ENCODE measurements around the gene SSH2. TPM values are rescaled to one million over a fixed set of nuclear protein-coding genes. Genes with fewer than 3 reads are reported as not detected.
A peak's percentile ranks its signal among the peaks of the same experiment; 100 is the strongest.

Gene SSH2
- total RNA-seq, 4 donors from 2014 or later, result 14.7 to 33.6 (median 22.2) TPM

DNA sequence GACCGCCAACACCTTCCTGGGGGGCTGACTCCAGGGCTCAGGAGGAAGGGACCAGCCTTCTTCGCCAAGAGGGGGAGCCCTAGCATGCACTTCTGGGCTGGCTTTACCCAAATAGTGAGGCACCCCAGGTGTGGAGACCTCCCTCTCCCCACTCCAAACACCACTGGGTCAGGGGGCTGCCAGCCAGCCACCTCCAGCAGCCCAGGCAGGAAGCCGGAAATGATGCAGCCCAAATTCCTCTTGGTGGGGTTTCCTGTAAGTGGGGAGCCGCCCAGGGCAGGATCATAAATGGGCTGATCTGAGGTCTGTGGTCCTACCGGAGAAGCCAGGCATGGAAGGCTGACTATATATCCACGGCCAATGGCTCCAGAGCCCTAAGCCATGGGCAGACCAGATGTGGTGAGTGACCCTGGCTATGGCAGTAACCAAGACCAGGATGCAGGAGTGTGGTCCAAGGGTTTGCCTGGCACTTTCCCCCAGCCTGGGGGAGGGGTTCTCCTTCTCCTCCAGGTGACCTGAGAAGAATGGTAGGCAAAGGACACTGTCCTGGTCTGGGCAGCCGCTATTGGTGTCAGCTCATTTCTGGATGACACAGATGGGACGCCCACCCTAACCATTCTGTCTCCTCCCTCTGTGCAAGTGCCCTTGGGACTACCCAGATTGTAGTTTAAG, 344.8 kb downstream of the SSH2 start:
- peak in 1 of 2 donors; percentile 71 for DNase-seq (ENCODE audit: low spot score in 2 of 2)
- H3K9me3 ChIP-seq, result no peaks in the 10 kb centered on the region
- H3K4me3 ChIP-seq, result peak overlapping the region; percentile 32
- TF ChIP-seq, protein P1, sequence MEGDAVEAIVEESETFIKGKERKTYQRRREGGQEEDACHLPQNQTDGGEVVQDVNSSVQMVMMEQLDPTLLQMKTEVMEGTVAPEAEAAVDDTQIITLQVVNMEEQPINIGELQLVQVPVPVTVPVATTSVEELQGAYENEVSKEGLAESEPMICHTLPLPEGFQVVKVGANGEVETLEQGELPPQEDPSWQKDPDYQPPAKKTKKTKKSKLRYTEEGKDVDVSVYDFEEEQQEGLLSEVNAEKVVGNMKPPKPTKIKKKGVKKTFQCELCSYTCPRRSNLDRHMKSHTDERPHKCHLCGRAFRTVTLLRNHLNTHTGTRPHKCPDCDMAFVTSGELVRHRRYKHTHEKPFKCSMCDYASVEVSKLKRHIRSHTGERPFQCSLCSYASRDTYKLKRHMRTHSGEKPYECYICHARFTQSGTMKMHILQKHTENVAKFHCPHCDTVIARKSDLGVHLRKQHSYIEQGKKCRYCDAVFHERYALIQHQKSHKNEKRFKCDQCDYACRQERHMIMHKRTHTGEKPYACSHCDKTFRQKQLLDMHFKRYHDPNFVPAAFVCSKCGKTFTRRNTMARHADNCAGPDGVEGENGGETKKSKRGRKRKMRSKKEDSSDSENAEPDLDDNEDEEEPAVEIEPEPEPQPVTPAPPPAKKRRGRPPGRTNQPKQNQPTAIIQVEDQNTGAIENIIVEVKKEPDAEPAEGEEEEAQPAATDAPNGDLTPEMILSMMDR (IDR thresholded peaks at IDR 0.05), result no peak
- TF ChIP-seq EP300 (IDR thresholded peaks at IDR 0.05) (no peak), POLR2AphosphoS5 (IDR thresholded peaks at IDR 0.05) (peak in 1 of 3 donors; percentile 9), POLR2A (IDR thresholded peaks at IDR 0.05) (no peak)
- peaks cover 7% of the 10 kb centered on the region for H3K36me3 ChIP-seq
- peak overlapping the region; percentile 66 for H3K27ac ChIP-seq
- no peaks in the 10 kb centered on the region for H3K27me3 ChIP-seq
- WGBS, result 77% methylated on average over 7 of the region's 8 CpGs
- peaks cover 90% of the 10 kb centered on the region for H3K4me1 ChIP-seq

DNA sequence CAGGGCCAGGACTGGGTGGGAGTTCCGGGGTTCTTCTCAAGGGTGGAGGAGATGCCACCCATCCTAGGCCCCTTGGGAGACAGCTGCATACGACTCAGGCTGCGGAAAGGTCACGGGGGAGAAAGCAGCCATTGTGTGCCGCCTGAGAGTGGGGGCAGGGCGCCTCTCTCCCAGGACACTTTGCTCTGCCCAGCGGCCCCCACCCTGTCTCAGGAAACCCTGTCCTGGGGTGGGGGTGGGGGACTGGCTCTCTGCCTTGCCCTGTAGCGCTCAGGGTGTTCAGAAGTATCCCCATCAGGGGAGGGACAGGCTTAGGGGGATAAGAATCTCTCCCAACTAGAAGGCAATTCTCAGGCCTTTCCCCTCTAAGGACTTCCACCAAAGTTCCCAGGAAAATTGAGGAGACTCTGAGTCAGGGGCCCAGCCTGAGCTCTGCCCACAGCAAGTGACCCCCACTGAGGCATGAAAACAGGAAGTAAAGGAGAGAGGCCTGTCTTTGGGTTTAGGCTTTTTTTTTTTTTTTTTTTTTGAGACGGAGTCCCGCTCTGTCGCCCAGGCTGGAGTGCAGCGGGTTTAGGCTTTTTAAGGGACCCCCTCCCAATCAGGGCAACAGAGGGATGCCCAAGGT, 345.5 kb downstream of the SSH2 start:
- TF ChIP-seq EP300 (IDR thresholded peaks at IDR 0.05) (no peak), POLR2A (IDR thresholded peaks at IDR 0.05) (no peak), POLR2AphosphoS5 (IDR thresholded peaks at IDR 0.05) (no peak)
- TF ChIP-seq, protein P1 (IDR thresholded peaks at IDR 0.05), result no peak
- no peaks in the 10 kb centered on the region for H3K27me3 ChIP-seq
- peak in 1 of 2 donors; percentile 61 for DNase-seq (ENCODE audit: low spot score in 2 of 2)
- peak overlapping the region; percentile 32 for H3K4me3 ChIP-seq
- no peaks in the 10 kb centered on the region for H3K9me3 ChIP-seq
- WGBS, result 88% methylated on average over 9 of the region's 12 CpGs
- H3K27ac ChIP-seq, result peak overlapping the region; percentile 66
- peaks cover 89% of the 10 kb centered on the region for H3K4me1 ChIP-seq
- peaks cover 11% of the 10 kb centered on the region for H3K36me3 ChIP-seq

GRCh38 chr17:29583324-29584248, 346.4 kb downstream of the SSH2 start:
- TF ChIP-seq, protein P1 (IDR thresholded peaks at IDR 0.05), result no peak
- TF ChIP-seq POLR2AphosphoS5 (IDR thresholded peaks at IDR 0.05) (no peak), EP300 (IDR thresholded peaks at IDR 0.05) (no peak), POLR2A (IDR thresholded peaks at IDR 0.05) (no peak)
- Histone ChIP-seq H3K9me3 (no peaks in the 10 kb centered on the region), H3K36me3 (peaks cover 18% of the 10 kb centered on the region), H3K27ac (peak overlapping the region; percentile 66), H3K4me1 (peaks cover 86% of the 10 kb centered on the region), H3K27me3 (no peaks in the 10 kb centered on the region), H3K4me3 (no peak overlapping the region)
- 22% methylated on average over 3 of the region's 16 CpGs for WGBS
- DNase-seq (ENCODE audit: low spot score in 2 of 2), result peak in 1 of 2 donors; percentile 68

DNA sequence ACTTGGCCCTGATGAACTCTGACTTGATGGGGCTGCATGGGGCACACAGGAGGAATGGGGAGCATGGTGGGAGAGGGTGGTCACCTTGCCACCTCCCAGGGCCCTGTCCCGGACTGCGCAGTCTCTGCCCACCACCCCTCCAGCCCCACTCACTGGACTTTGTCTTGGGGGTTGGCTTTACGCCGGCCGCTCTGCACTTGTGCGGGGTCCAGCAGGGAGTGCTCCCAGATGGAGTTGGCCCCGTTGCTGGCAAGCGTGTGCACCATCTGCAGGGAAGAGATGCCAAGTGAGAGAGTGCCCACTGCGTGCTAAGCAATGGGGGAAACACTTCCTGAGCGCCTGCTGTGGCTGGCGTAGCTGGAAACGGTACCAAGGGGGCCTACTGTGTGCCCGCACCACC, 347.3 kb downstream of the SSH2 start:
- Histone ChIP-seq H3K4me1 (peaks cover 82% of the 10 kb centered on the region), H3K4me3 (no peak overlapping the region), H3K27ac (no peak overlapping the region), H3K36me3 (peaks cover 26% of the 10 kb centered on the region), H3K27me3 (no peaks in the 10 kb centered on the region), H3K9me3 (no peaks in the 10 kb centered on the region)
- no peak for DNase-seq (ENCODE audit: low spot score in 2 of 2)
- TF ChIP-seq, protein P1 (IDR thresholded peaks at IDR 0.05), result no peak
- TF ChIP-seq POLR2AphosphoS5 (IDR thresholded peaks at IDR 0.05), result no peak
- TF ChIP-seq POLR2A (IDR thresholded peaks at IDR 0.05), result no peak
- TF ChIP-seq EP300 (IDR thresholded peaks at IDR 0.05), result no peak
- 77% methylated on average over 11 of the region's 13 CpGs for WGBS
